Spleen (tissue), 11 donors: Measurements from ENCODE around the gene RASSF9. TPM values are rescaled to one million over a fixed set of nuclear protein-coding genes. Genes with fewer than 3 reads are reported as not detected.

Experiments
- DNase-seq: peaks from one replicate; pipeline ENCODE4 v3.0.0-alpha.2; 2020
- H3K27ac ChIP-seq, 8 donors: fragments of 200-600 bp; sonication (generic) in 7 of 8; 1 replicate in 4 of 8; 2 replicates in 4 of 8; pipeline versions ENCODE4 v1.5.0 to v1.8.0; 2016 to 2021; ENCODE audit warnings: inconsistent platforms in 4 of 8, mild to moderate bottlenecking in 4 of 8, moderate library complexity in 1 of 8
- H3K27me3 ChIP-seq, 7 donors: fragments of 200-600 bp; sonication (generic) in 6 of 7; replicated peaks in 1 of 7; 1 replicate in 4 of 7; 2 replicates in 3 of 7; pipeline versions ENCODE4 v1.5.0 to v1.8.0; 2016 to 2021; ENCODE audit warnings: inconsistent platforms in 3 of 7, mild to moderate bottlenecking in 1 of 7
- H3K36me3 ChIP-seq, 6 donors: fragments of 200-600 bp; sonication (generic) in 5 of 6; 1 replicate in 4 of 6; 2 replicates in 2 of 6; pipeline versions ENCODE4 v1.5.0 to v1.8.0; 2016 to 2021; ENCODE audit warnings: inconsistent platforms in 2 of 6
- H3K4me1 ChIP-seq, 6 donors: fragments of 200-600 bp; sonication (generic) in 5 of 6; 1 replicate in 3 of 6; 2 replicates in 3 of 6; pipeline versions ENCODE4 v1.5.0 to v1.8.0; 2016 to 2021; ENCODE audit warnings: inconsistent platforms in 3 of 6
- H3K4me3 ChIP-seq, 8 donors: fragments of 200-600 bp; sonication (generic) in 7 of 8; 1 replicate in 4 of 8; 2 replicates in 4 of 8; pipeline versions ENCODE4 v1.5.0 to v1.8.0; 2016 to 2021; ENCODE audit warnings: inconsistent platforms in 4 of 8, mild to moderate bottlenecking in 4 of 8, moderate library complexity in 2 of 8
- H3K9me3 ChIP-seq, 8 donors: fragments of 200-600 bp; sonication (generic) in 7 of 8; 1 replicate in 4 of 8; 2 replicates in 4 of 8; pipeline versions ENCODE4 v1.5.0 to v1.8.0; 2016 to 2021; ENCODE audit warnings: inconsistent platforms in 4 of 8
- POLR2A ChIP-seq, 3 donors: fragments of 450-650 bp; IDR thresholded peaks; one replicate each; pipeline ENCODE4 v1.5.1; 2017; ENCODE audit warnings: antibody characterized with exemption in 3 of 3, mild to moderate bottlenecking in 1 of 3
- POLR2AphosphoS5 ChIP-seq, 3 donors: sonication (generic); formaldehyde crosslinking; IDR thresholded peaks; one replicate each; pipeline ENCODE4 v1.5.1; 2017; ENCODE audit warnings: antibody characterized with exemption in 3 of 3
- WGBS, 5 donors: extraction: QIAGEN DNeasy Blood & Tissue Kit in 3 of 5; methylation state at CpG; one replicate each; pipeline versions ENCODE4 v1.1.5 to v1.1.7; 2013 to 2018; 5-methylcytosine and 5-hydroxymethylcytosine counted together
- intact Hi-C: fragments of 100-400 bp; cut with DNase I; formaldehyde crosslinking; loops from one replicate; pipeline ENCODE4 v1.15.0; 2023; ENCODE audit warnings: low total_unique reads
- polyA plus RNA-seq, 3 donors: library from polyadenylated mRNA; stranded (reverse); fragments of 200-250 nt; gene quantifications; one replicate each; pipeline ENCODE4 v1.2.1, GENCODE V29; 2013
- total RNA-seq, 7 donors: library from RNA; depleted of rRNA in 3 of 7; stranded (reverse); fragments of >200 nt in 3 of 7; fragmentation: NEBNext Ultra II Directional in 4 of 7; extraction: Animal tissue kit (Norgen Biotek cat#: 25700) in 4 of 7; gene quantifications; one replicate each; pipeline versions ENCODE4 v1.1.0 to v1.2.1, GENCODE V29; 2016 to 2021
- TF ChIP-seq, protein P1 (sequence below), 11 experiments: fragments of 200-600 bp in 7 of 11; fragments of 450-650 bp in 4 of 11; sonication (generic) in 4 of 11; IDR thresholded peaks in 8 of 11; conservative IDR thresholded peaks in 3 of 11; 1 replicate in 7 of 11; 2 replicates in 4 of 11; pipeline versions ENCODE4 v1.4.0 to v1.8.0; 2016 to 2021; ENCODE audit warnings: antibody characterized with exemption in 11 of 11, inconsistent platforms in 4 of 11, mild to moderate bottlenecking in 1 of 11
- donor health status: healthy with polysubstance abuse.
- donor health status: DM: no; HTN: no; CAD: no; lungs with moderate emphysema.
- donor health status: DM: no; HTN: no; CAD: no.
- donor health status: Bipolar disorder and iron deficiency.
- donor health status: healthy.
- donor health status: DM: no; HTN: no; CAD: no.
- donor health status: DM: yes; HTN: yes; CAD: no.

Gene RASSF9
- total and polyA plus RNA-seq, 10 donors: 0.41 to 7.6 (median 3.4) TPM

DNA sequence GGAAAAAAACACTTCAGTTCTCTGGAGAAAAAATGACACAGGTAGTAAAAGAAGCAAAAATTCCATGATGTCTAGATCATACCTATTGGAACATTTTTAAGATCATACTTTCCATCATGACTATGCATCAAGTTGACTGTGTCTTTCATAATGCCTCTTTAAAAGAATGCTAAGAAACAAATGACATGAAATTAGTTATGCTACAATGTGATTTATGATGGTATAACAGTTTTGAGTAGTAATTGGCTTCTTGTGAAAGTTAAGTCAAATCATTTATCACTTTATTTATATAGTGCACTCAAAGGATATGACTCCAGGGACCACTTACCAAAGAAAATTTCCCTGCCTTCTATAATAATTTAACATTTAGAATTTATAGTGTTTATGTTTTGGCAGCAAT, 28.5 kb downstream of the RASSF9 start:
- no peak overlapping the region for H3K27ac ChIP-seq
- H3K9me3 ChIP-seq: no peaks in the 10 kb centered on the region
- no peak for TF ChIP-seq POLR2A (IDR thresholded peaks at IDR 0.05)
- TF ChIP-seq, protein P1, sequence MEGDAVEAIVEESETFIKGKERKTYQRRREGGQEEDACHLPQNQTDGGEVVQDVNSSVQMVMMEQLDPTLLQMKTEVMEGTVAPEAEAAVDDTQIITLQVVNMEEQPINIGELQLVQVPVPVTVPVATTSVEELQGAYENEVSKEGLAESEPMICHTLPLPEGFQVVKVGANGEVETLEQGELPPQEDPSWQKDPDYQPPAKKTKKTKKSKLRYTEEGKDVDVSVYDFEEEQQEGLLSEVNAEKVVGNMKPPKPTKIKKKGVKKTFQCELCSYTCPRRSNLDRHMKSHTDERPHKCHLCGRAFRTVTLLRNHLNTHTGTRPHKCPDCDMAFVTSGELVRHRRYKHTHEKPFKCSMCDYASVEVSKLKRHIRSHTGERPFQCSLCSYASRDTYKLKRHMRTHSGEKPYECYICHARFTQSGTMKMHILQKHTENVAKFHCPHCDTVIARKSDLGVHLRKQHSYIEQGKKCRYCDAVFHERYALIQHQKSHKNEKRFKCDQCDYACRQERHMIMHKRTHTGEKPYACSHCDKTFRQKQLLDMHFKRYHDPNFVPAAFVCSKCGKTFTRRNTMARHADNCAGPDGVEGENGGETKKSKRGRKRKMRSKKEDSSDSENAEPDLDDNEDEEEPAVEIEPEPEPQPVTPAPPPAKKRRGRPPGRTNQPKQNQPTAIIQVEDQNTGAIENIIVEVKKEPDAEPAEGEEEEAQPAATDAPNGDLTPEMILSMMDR (IDR thresholded peaks at IDR 0.05 in 8 of 11, conservative IDR thresholded peaks at IDR 0.05 in 3 of 11): no peak
- TF ChIP-seq POLR2AphosphoS5 (IDR thresholded peaks at IDR 0.05): no peak
- intact Hi-C loops: no loop called here
- H3K4me1 ChIP-seq: no peaks in the 10 kb centered on the region
- H3K36me3 ChIP-seq: peaks cover 0 to 4% (median 0%) of the 10 kb centered on the region in 6 donors
- no peak overlapping the region for H3K4me3 ChIP-seq
- H3K27me3 ChIP-seq: no peaks in the 10 kb centered on the region
- no peak for DNase-seq

DNA sequence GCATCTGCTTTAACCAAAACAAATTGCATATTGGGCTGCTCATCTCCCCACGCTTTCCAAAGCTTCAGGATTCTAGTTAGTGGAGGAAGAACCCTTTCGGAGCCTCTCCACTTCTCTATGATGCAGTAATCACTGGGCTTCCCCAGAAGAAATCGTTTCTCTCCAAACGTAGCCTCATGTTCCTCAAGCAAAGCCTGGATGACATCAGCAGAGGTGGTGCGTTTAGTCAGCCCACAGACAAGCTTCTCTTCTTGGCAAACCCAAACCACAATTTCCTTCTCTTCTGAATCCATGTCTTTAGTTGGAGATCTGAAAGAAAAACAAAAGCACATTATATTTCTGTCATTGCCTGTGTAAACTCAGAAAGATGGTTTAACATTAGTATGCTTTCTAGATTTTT, 30.6 kb downstream of the RASSF9 start:
- Histone ChIP-seq H3K27me3 (no peaks in the 10 kb centered on the region), H3K36me3 (peaks cover 0 to 4% (median 0%) of the 10 kb centered on the region in 6 donors), H3K9me3 (no peaks in the 10 kb centered on the region), H3K27ac (no peak overlapping the region), H3K4me3 (no peak overlapping the region), H3K4me1 (no peaks in the 10 kb centered on the region)
- 29 to 54% (median 37%) methylated on average over 5 of the region's 5 CpGs for WGBS, 5 donors
- intact Hi-C loops: no loop called here
- TF ChIP-seq, protein P1 (IDR thresholded peaks at IDR 0.05 in 8 of 11, conservative IDR thresholded peaks at IDR 0.05 in 3 of 11): no peak
- no peak for TF ChIP-seq POLR2A (IDR thresholded peaks at IDR 0.05)
- TF ChIP-seq POLR2AphosphoS5 (IDR thresholded peaks at IDR 0.05): no peak
- no peak for DNase-seq

DNA sequence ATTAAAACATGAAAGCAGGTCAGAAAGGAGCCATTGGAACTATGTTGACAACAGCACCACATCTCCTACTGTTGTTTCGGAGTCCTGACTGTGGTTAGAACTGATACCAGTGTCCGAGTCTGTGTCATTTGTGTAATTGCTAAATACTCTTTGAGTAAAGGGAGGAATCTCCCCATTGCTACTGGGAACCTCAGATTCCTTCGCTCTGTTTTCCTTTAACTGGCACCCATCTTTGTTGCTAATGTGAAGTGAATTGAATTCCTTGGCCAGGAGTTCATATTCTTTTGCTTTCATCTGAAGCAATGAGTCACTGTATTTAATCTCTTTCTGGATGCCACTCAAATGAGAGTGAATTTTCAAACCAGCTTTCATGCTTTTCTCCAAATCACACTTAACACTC, 31.5 kb downstream of the RASSF9 start:
- H3K27ac ChIP-seq: no peak overlapping the region
- H3K36me3 ChIP-seq: peaks cover 0 to 4% (median 0%) of the 10 kb centered on the region in 6 donors
- H3K27me3 ChIP-seq: no peaks in the 10 kb centered on the region
- no peaks in the 10 kb centered on the region for H3K9me3 ChIP-seq
- no peak for DNase-seq
- WGBS, 5 donors: 85 to 93% (median 87%) methylated on average over 3 of the region's 3 CpGs
- no peak for TF ChIP-seq POLR2AphosphoS5 (IDR thresholded peaks at IDR 0.05)
- no peak for TF ChIP-seq POLR2A (IDR thresholded peaks at IDR 0.05)
- TF ChIP-seq, protein P1 (IDR thresholded peaks at IDR 0.05 in 8 of 11, conservative IDR thresholded peaks at IDR 0.05 in 3 of 11): no peak
- H3K4me3 ChIP-seq: no peak overlapping the region
- H3K4me1 ChIP-seq: no peaks in the 10 kb centered on the region
- intact Hi-C loops: no loop called here

DNA sequence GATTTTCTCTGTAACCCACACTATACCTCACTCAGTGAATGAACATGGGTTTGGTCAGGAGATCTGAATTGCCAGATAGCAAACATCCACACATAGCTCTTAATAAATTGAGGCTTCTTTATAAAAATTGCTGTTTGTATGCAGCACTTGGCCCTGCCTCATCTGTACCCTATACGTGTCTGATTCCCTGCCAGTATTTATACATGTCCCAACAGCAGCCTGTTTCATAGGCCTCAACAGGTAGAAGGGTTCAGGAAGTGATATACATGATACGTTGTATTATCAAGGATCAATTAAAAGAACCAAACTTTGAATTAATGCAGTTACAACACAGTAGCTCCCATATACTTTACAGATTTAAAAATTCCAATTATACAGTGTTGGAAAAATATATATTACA, 32.3 kb downstream of the RASSF9 start:
- H3K36me3 ChIP-seq: peaks cover 0 to 4% (median 0%) of the 10 kb centered on the region in 6 donors
- H3K9me3 ChIP-seq: no peaks in the 10 kb centered on the region
- intact Hi-C loops: no loop called here
- WGBS, 5 donors: 63 to 91% (median 83%) methylated on average over 2 of the region's 2 CpGs
- DNase-seq: no peak
- no peak overlapping the region for H3K4me3 ChIP-seq
- H3K27me3 ChIP-seq: no peaks in the 10 kb centered on the region
- H3K27ac ChIP-seq: no peak overlapping the region
- TF ChIP-seq POLR2AphosphoS5 (IDR thresholded peaks at IDR 0.05) (no peak), POLR2A (IDR thresholded peaks at IDR 0.05) (no peak)
- TF ChIP-seq, protein P1 (IDR thresholded peaks at IDR 0.05 in 8 of 11, conservative IDR thresholded peaks at IDR 0.05 in 3 of 11): no peak
- no peaks in the 10 kb centered on the region for H3K4me1 ChIP-seq
